MCF 10A (cell line): Measurements from ENCODE around the gene BAX. TPM values are rescaled to one million over a fixed set of nuclear protein-coding genes. Genes with fewer than 3 reads are reported as not detected.
"Not testable (repeated sequence)": the region's sequence is repeated elsewhere in the genome, so short reads cannot be mapped to it uniquely, and the experiment has no call there.

ENCODE experiments used
- Bru-seq: library from RNA; stranded (reverse); fragments of 400-500 nt; gene quantifications from one replicate; lab custom pipeline; 2021; lab: Mats Ljungman, UMichigan
- BruChase-seq, 2 experiments: library from RNA; stranded (reverse); fragments of 400-500 nt; gene quantifications; one replicate each; lab custom pipeline; 2021; lab: Mats Ljungman, UMichigan
- BruUV-seq: library from RNA; stranded (reverse); fragments of 400-500 nt; replicated peaks from 2 replicates; lab custom pipeline; 2021; lab: Mats Ljungman, UMichigan
- CTCF ChIA-PET: fragments of 300-600 bp; sonication (Branson Sonifier 250); formaldehyde crosslinking; extraction: SDS; loops from one replicate; lab custom pipeline; 2021; ENCODE audit warnings: antibody characterized with exemption, inconsistent platforms; lab: Yijun Ruan, JAX
- POLR2A ChIA-PET: fragments of 300-600, 350-650 bp; sonication (Branson Sonifier 250); formaldehyde crosslinking; extraction: SDS; loops from one replicate; lab custom pipeline; 2020; ENCODE audit warnings: antibody characterized with exemption, inconsistent platforms; lab: Yijun Ruan, JAX
- DNase-seq: peaks from one replicate; pipeline ENCODE4 v3.0.0-alpha.2; 2018; ENCODE audit not compliant: unreplicated experiment
- H3K27ac Mint-ChIP-seq: one replicate; pipeline ENCODE4 v1.8.0; 2022; ENCODE audit warnings: mild to moderate bottlenecking, low read depth, mixed read lengths; ENCODE audit not compliant: unreplicated experiment
- H3K27me3 Mint-ChIP-seq: one replicate; pipeline ENCODE4 v1.8.0; 2022; ENCODE audit warnings: mixed read lengths; ENCODE audit not compliant: insufficient read depth, unreplicated experiment
- H3K36me3 Mint-ChIP-seq: one replicate; pipeline ENCODE4 v1.8.0; 2022; ENCODE audit warnings: mild to moderate bottlenecking, moderate library complexity, mixed read lengths; ENCODE audit not compliant: insufficient read depth, unreplicated experiment
- H3K4me1 Mint-ChIP-seq: one replicate; pipeline ENCODE4 v1.8.0; 2022; ENCODE audit warnings: mixed read lengths; ENCODE audit not compliant: insufficient read depth, unreplicated experiment
- H3K4me3 Mint-ChIP-seq: one replicate; pipeline ENCODE4 v1.8.0; 2022; ENCODE audit warnings: mild to moderate bottlenecking, moderate library complexity, mixed read lengths; ENCODE audit not compliant: unreplicated experiment
- H3K9me3 Mint-ChIP-seq: one replicate; pipeline ENCODE4 v1.8.0; 2022; ENCODE audit warnings: mixed read lengths; ENCODE audit not compliant: unreplicated experiment
- intact Hi-C: fragments of 100-400 bp; cut with micrococcal nuclease; formaldehyde crosslinking; loops from 2 replicates; pipeline ENCODE4 v1.14.1; 2022
- long read RNA-seq: library from polyadenylated mRNA; stranded (forward); transcript quantifications from one replicate; pipeline ENCODE4 v2.0.0, GENCODE V29; 2022
- total RNA-seq: library from RNA; stranded (reverse); gene quantifications from 2 replicates; pipeline ENCODE4 v1.2.3, GENCODE V29; 2022
- TF ChIP-seq, protein P1 (sequence below): fragments of 200-600 bp; IDR thresholded peaks from one replicate; pipeline ENCODE4 v1.8.0; 2022; ENCODE audit warnings: antibody characterized with exemption, mild to moderate bottlenecking; ENCODE audit not compliant: unreplicated experiment

The BAX gene
- 130 and 152 TPM in 2 replicates for total RNA-seq
- percentile 77 among the genes with signal in this experiment for Bru-seq, nascent RNA
- percentile 90 among the genes with signal in this experiment for BruChase-seq, experiment 1, labeled RNA remaining after a 6-hour chase
- BruChase-seq, experiment 2, labeled RNA remaining after a 2-hour chase, result percentile 85 among the genes with signal in this experiment
- long read RNA-seq, transcript BAX-201 (5 exons, 1,358 nt), result minor isoform, 7 of 70 reads
- long read RNA-seq, transcript BAX-202 (6 exons, 793 nt), result major isoform, 36 of 70 reads
- long read RNA-seq, partial matches to known transcripts, result 4 of 70 reads
- long read RNA-seq, other reads (novel, unspliced or antisense), result 17 of 70 reads

DNA sequence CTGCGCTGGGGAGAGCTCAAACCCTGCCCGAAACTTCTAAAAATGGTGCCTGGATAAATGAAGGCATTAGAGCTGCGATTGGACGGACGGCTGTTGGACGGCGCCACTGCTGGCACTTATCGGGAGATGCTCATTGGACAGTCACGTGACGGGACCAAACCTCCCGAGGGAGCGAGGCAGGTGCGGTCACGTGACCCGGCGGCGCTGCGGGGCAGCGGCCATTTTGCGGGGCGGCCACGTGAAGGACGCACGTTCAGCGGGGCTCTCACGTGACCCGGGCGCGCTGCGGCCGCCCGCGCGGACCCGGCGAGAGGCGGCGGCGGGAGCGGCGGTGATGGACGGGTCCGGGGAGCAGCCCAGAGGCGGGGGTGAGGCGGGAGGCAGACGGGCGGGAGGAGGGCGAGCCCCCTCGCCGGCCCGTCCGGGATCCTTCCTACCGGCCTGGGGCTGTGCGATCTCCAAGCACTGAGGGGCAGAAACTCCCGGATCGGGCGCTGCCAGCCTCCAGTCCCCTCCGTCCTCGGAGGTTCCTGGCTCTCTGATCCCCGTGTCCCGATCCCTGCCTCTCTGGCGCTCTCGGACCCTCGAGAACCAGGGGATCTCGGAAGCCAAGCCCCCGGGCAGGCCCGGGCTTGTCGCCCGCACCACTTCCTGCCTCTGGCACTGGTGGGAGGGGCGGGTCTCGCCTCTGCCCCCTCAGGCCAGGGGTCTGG lies at the start of gene BAX:
BAX (plus strand) TSS at position 281 of the 713 bp plus-strand sequence; CDS start at position 335, 54 bp downstream.
- Mint-ChIP-seq H3K27me3 (no peaks in the 10 kb centered on the region), H3K36me3 (peaks cover 44% of the 10 kb centered on the region), H3K27ac (peak within 1 kb of the TSS; percentile 83), H3K4me3 (peak within 1 kb of the TSS; percentile 81), H3K4me1 (peaks cover 6% of the 10 kb centered on the region), H3K9me3 (no peaks in the 10 kb centered on the region)
- peak; percentile 98 for DNase-seq
- ChIA-PET CTCF (interaction anchor here (0.5 to 0.7 kb wide), 3 partner anchors 11 to 106 kb away, joined by 3 to 6 read pairs (median 5); no protein-coding TSS in a partner anchor), POLR2A (interaction anchor here (0.6 to 4.3 kb wide), 9 partner anchors 11 to 308 kb away, joined by 3 to 39 read pairs (median 3); partner anchors contain the start of genes CA11, FTL and PPP1R15A)
- TF ChIP-seq, protein P1, sequence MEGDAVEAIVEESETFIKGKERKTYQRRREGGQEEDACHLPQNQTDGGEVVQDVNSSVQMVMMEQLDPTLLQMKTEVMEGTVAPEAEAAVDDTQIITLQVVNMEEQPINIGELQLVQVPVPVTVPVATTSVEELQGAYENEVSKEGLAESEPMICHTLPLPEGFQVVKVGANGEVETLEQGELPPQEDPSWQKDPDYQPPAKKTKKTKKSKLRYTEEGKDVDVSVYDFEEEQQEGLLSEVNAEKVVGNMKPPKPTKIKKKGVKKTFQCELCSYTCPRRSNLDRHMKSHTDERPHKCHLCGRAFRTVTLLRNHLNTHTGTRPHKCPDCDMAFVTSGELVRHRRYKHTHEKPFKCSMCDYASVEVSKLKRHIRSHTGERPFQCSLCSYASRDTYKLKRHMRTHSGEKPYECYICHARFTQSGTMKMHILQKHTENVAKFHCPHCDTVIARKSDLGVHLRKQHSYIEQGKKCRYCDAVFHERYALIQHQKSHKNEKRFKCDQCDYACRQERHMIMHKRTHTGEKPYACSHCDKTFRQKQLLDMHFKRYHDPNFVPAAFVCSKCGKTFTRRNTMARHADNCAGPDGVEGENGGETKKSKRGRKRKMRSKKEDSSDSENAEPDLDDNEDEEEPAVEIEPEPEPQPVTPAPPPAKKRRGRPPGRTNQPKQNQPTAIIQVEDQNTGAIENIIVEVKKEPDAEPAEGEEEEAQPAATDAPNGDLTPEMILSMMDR, result no peak
- intact Hi-C loops, result loop anchor here (2.0 to 5.0 kb wide), 2 partner anchors 54 to 77 kb away; partner anchors contain the start of gene NUCB1
- BruUV-seq, result no TSS peak

DNA sequence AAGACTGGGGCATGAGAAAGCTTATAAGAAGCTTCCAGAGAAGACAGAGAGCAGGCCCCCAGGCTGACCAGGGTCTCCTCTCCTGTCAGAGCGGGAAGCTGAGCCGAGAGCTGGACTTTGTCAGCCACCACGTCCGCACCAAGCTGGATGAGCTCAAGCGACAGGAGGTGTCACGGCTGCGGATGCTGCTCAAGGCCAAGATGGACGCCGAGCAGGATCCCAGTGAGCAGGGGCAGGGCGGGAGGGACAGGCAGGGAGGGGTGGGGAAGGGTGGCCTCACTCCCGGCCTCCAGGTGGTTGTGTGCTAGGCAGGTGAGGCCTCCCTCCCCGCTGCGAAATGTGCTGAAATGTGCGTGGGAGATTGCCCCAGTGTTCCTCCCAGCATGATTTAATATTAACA lies 49.0 kb upstream of the BAX start:
- TF ChIP-seq, protein P1, result no peak
- Mint-ChIP-seq H3K27ac (no peak overlapping the region), H3K9me3 (peaks cover 8% of the 10 kb centered on the region), H3K4me1 (peaks cover 11% of the 10 kb centered on the region), H3K27me3 (no peaks in the 10 kb centered on the region), H3K36me3 (peaks cover 66% of the 10 kb centered on the region), H3K4me3 (no peak overlapping the region)
- ChIA-PET CTCF (no interaction called here), POLR2A (no interaction called here)
- intact Hi-C loops, result no loop called here
- BruUV-seq, result no TSS peak
- DNase-seq, result no peak

DNA sequence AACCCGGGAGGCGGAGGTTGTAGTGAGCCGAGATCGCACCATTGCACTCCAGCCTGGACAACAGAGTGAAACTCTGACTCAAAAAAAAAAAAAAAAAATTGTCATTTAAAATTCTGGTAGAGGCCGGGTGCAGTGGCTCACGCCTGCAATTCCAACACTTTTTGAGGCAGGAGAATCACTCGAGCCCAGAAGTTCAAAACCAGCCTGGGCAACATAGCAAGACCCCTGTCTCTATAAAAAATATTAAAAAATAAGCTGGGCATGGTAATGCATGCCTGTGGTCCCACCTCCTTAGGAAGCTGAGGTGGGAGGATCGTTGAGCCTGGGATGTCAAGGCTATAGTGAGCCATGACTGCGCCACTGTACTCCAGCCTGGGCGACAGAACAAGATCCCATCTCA lies 48.4 kb upstream of the BAX start:
- Mint-ChIP-seq H3K4me3 (no peak overlapping the region), H3K4me1 (peaks cover 6% of the 10 kb centered on the region), H3K27me3 (no peaks in the 10 kb centered on the region), H3K9me3 (peaks cover 8% of the 10 kb centered on the region), H3K27ac (no peak overlapping the region), H3K36me3 (peaks cover 67% of the 10 kb centered on the region)
- DNase-seq, result no peak
- CTCF ChIA-PET, result interaction anchor here (0.6 to 0.8 kb wide), 2 partner anchors 11 to 25 kb away, joined by 4 to 8 read pairs; no protein-coding TSS in a partner anchor
- TF ChIP-seq, protein P1, result no peak
- BruUV-seq, result no TSS peak
- intact Hi-C loops, result no loop called here
- POLR2A ChIA-PET, result interaction anchor here (0.6 kb wide), 2 partner anchors 136 to 271 kb away, joined by 3 read pairs; no protein-coding TSS in a partner anchor

DNA sequence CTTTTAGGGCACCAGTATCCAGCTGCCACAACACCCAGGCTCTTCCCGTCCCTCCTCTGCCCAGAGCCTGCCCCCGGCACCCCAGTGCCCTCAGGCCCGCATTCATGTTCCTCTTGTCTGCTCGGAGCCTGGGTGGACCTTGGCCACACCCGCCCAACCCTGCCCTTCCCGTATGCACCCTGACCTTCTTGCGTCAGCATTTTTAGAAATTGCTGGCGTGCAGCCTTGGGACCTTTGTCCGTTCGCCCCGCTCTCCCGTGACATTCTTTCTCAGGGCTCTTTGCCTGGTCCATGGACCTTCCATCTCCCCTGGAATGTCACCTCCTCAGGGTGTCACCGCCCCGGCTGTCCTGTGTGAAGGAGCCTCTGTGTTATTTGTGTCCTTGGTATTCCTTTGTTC lies 47.0 kb upstream of the BAX start:
- ChIA-PET POLR2A (no interaction called here), CTCF (no interaction called here)
- Mint-ChIP-seq H3K36me3 (peaks cover 72% of the 10 kb centered on the region), H3K4me3 (no peak overlapping the region), H3K4me1 (peaks cover 1% of the 10 kb centered on the region), H3K27ac (no peak overlapping the region), H3K9me3 (peaks cover 2% of the 10 kb centered on the region), H3K27me3 (no peaks in the 10 kb centered on the region)
- TF ChIP-seq, protein P1, result no peak
- intact Hi-C loops, result no loop called here
- DNase-seq, result no peak
- BruUV-seq, result no TSS peak

DNA sequence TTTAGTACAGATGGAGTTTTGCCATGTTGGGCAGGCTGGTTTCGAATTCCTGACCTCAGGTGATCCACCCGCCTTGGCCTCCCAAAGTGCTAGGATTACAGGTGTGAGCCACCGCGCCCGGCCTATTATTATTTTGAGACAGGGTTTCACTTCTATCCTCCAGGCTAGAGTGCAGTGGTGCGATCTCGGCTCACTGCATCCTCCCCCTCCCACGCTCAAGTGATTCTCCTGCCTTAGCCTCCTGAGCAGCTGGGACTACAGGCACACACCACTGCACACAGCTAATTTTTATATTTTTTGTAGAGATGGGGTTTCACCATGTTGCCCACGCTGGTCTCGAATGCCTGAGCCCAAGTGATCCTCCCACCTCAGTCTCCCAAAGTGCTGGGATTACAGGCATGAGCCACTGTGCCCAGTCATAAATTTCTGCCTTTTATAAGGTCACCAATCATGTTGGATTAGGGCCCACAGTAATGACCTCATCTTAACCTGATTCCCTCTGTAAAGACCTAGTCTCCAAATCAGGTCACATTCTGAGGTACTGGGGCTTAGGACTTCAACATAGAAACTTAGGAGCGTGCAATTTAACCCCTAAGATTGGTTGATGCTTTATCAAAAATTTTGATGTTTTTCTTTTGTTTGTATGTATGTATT lies 45.1 kb upstream of the BAX start:
- peaks cover 80% of the 10 kb centered on the region for H3K36me3 Mint-ChIP-seq
- H3K27ac Mint-ChIP-seq, H3K9me3 Mint-ChIP-seq, CTCF ChIA-PET, H3K4me1 Mint-ChIP-seq, H3K4me3 Mint-ChIP-seq, DNase-seq, POLR2A ChIA-PET, H3K27me3 Mint-ChIP-seq, BruUV-seq, intact Hi-C loops: not testable (repeated sequence)
